ENCODE measurements around the gene NFIC.
"Not testable (repeated sequence)": the region's sequence is repeated elsewhere in the genome, so short reads cannot be mapped to it uniquely, and the experiment has no call there.

NFIC gene

GRCh38 chr19:3501780-3502179 lies 135.4 kb downstream of the NFIC start:
- Histone ChIP-seq H3K9me3 (ENCODE audit: insufficient read depth, low read length) (no peaks in the 10 kb centered on the region), H3K9ac (ENCODE audit: insufficient read length, low read depth) (no peak overlapping the region), H3K4me3 (ENCODE audit: insufficient read length, low read depth) (no peak overlapping the region), H3K27me3 (ENCODE audit: insufficient read depth, insufficient read length) (no peaks in the 10 kb centered on the region), H3K4me1 (ENCODE audit: insufficient read depth, insufficient read length) (peaks cover 2% of the 10 kb centered on the region), H3K36me3 (ENCODE audit: insufficient read depth, insufficient read length, low read length) (peaks cover 25% of the 10 kb centered on the region)
- DNase-seq (ENCODE audit: low read depth, low spot score) = no peak
- TF ChIP-seq ZNF274 (IDR thresholded peaks at IDR 0.05; ENCODE audit: low read depth, low read length) = no peak
- TF ChIP-seq SUZ12 (IDR thresholded peaks at IDR 0.05; ENCODE audit: extremely low read depth, insufficient read depth, insufficient read length) = no peak
- no peak for TF ChIP-seq YY1 (IDR thresholded peaks at IDR 0.05; ENCODE audit: insufficient read depth, insufficient read length)

GRCh38 chr19:3503036-3503572 lies 136.7 kb downstream of the NFIC start:
- H3K9me3 ChIP-seq (ENCODE audit: insufficient read depth, low read length) = no peaks in the 10 kb centered on the region
- no peak for DNase-seq (ENCODE audit: low read depth, low spot score)
- no peaks in the 10 kb centered on the region for H3K4me1 ChIP-seq (ENCODE audit: insufficient read depth, insufficient read length)
- no peaks in the 10 kb centered on the region for H3K27me3 ChIP-seq (ENCODE audit: insufficient read depth, insufficient read length)
- no peak for TF ChIP-seq YY1 (IDR thresholded peaks at IDR 0.05; ENCODE audit: insufficient read depth, insufficient read length)
- TF ChIP-seq ZNF274 (IDR thresholded peaks at IDR 0.05; ENCODE audit: low read depth, low read length) = no peak
- no peak for TF ChIP-seq SUZ12 (IDR thresholded peaks at IDR 0.05; ENCODE audit: extremely low read depth, insufficient read depth, insufficient read length)
- H3K36me3 ChIP-seq (ENCODE audit: insufficient read depth, insufficient read length, low read length) = peaks cover 13% of the 10 kb centered on the region
- H3K9ac ChIP-seq (ENCODE audit: insufficient read length, low read depth) = no peak overlapping the region
- no peak overlapping the region for H3K4me3 ChIP-seq (ENCODE audit: insufficient read length, low read depth)

GRCh38 chr19:3504735-3505134 lies 138.4 kb downstream of the NFIC start:
- Histone ChIP-seq H3K4me1 (ENCODE audit: insufficient read depth, insufficient read length) (peaks cover 6% of the 10 kb centered on the region), H3K9ac (ENCODE audit: insufficient read length, low read depth) (no peak overlapping the region)
- DNase-seq (ENCODE audit: low read depth, low spot score) = no peak

GRCh38 chr19:3505598-3506383 lies 139.4 kb downstream of the NFIC start, which contains the start of gene FZR1:
Gene FZR1, plus strand, starts transcription at chr19:3506311. Its CDS starts 16,679 bp downstream, at chr19:3522990.
- Histone ChIP-seq H3K4me3 (ENCODE audit: insufficient read length, low read depth) (peak within 1 kb of the TSS; percentile 64), H3K9ac (ENCODE audit: insufficient read length, low read depth) (peak within 1 kb of the TSS; percentile 95), H3K36me3 (ENCODE audit: insufficient read depth, insufficient read length, low read length) (peaks cover 27% of the 10 kb centered on the region), H3K27me3 (ENCODE audit: insufficient read depth, insufficient read length) (no peaks in the 10 kb centered on the region), H3K4me1 (ENCODE audit: insufficient read depth, insufficient read length) (peaks cover 14% of the 10 kb centered on the region), H3K9me3 (ENCODE audit: insufficient read depth, low read length) (no peaks in the 10 kb centered on the region)
- DNase-seq (ENCODE audit: low read depth, low spot score) = peak; percentile 93
- TF ChIP-seq YY1 (IDR thresholded peaks at IDR 0.05; ENCODE audit: insufficient read depth, insufficient read length) = no peak
- TF ChIP-seq SUZ12 (IDR thresholded peaks at IDR 0.05; ENCODE audit: extremely low read depth, insufficient read depth, insufficient read length) = no peak
- no peak for TF ChIP-seq ZNF274 (IDR thresholded peaks at IDR 0.05; ENCODE audit: low read depth, low read length)

More at GRCh38 chr19:3504735-3505134, 138.4 kb downstream of the NFIC start:
- H3K27me3 ChIP-seq (ENCODE audit: insufficient read depth, insufficient read length) = no peaks in the 10 kb centered on the region
- no peak overlapping the region for H3K4me3 ChIP-seq (ENCODE audit: insufficient read length, low read depth)
- TF ChIP-seq ZNF274 (IDR thresholded peaks at IDR 0.05; ENCODE audit: low read depth, low read length) (no peak), SUZ12 (IDR thresholded peaks at IDR 0.05; ENCODE audit: extremely low read depth, insufficient read depth, insufficient read length) (no peak), YY1 (IDR thresholded peaks at IDR 0.05; ENCODE audit: insufficient read depth, insufficient read length) (no peak)
- H3K9me3 ChIP-seq (ENCODE audit: insufficient read depth, low read length) = no peaks in the 10 kb centered on the region
- H3K36me3 ChIP-seq (ENCODE audit: insufficient read depth, insufficient read length, low read length) = peaks cover 16% of the 10 kb centered on the region

GRCh38 chr19:3506384-3507340 lies 140.3 kb downstream of the NFIC start:
- Histone ChIP-seq H3K4me1 (ENCODE audit: insufficient read depth, insufficient read length) (peaks cover 16% of the 10 kb centered on the region), H3K27me3 (ENCODE audit: insufficient read depth, insufficient read length) (no peaks in the 10 kb centered on the region), H3K9ac (ENCODE audit: insufficient read length, low read depth) (peak overlapping the region; percentile 95), H3K9me3 (ENCODE audit: insufficient read depth, low read length) (no peaks in the 10 kb centered on the region), H3K4me3 (ENCODE audit: insufficient read length, low read depth) (peak overlapping the region; percentile 64), H3K36me3 (ENCODE audit: insufficient read depth, insufficient read length, low read length) (peaks cover 35% of the 10 kb centered on the region)
- DNase-seq (ENCODE audit: low read depth, low spot score) = no peak
- TF ChIP-seq ZNF274 (IDR thresholded peaks at IDR 0.05; ENCODE audit: low read depth, low read length) (no peak), YY1 (IDR thresholded peaks at IDR 0.05; ENCODE audit: insufficient read depth, insufficient read length) (no peak)

- H3K36me3 ChIP-seq (ENCODE audit: insufficient read depth, insufficient read length, low read length) = peaks cover 44% of the 10 kb centered on the region
- no peaks in the 10 kb centered on the region for H3K27me3 ChIP-seq (ENCODE audit: insufficient read depth, insufficient read length)
- no peak for TF ChIP-seq SUZ12 (IDR thresholded peaks at IDR 0.05; ENCODE audit: extremely low read depth, insufficient read depth, insufficient read length)
- no peak for TF ChIP-seq ZNF274 (IDR thresholded peaks at IDR 0.05; ENCODE audit: low read depth, low read length)
- no peak for TF ChIP-seq YY1 (IDR thresholded peaks at IDR 0.05; ENCODE audit: insufficient read depth, insufficient read length)
- peak overlapping the region; percentile 95 for H3K9ac ChIP-seq (ENCODE audit: insufficient read length, low read depth)
- no peak for DNase-seq (ENCODE audit: low read depth, low spot score)
- H3K9me3 ChIP-seq (ENCODE audit: insufficient read depth, low read length) = no peaks in the 10 kb centered on the region
- peaks cover 21% of the 10 kb centered on the region for H3K4me1 ChIP-seq (ENCODE audit: insufficient read depth, insufficient read length)
- H3K4me3 ChIP-seq (ENCODE audit: insufficient read length, low read depth) = peak overlapping the region; percentile 64
Observed at GRCh38 chr19:3507371-3508120, 141.2 kb downstream of the NFIC start.

GRCh38 chr19:3508121-3508661 lies 141.8 kb downstream of the NFIC start:
- DNase-seq (ENCODE audit: low read depth, low spot score); H3K27me3 ChIP-seq (ENCODE audit: insufficient read depth, insufficient read length); H3K4me3 ChIP-seq (ENCODE audit: insufficient read length, low read depth); H3K9me3 ChIP-seq (ENCODE audit: insufficient read depth, low read length): not testable (repeated sequence)
- Histone ChIP-seq H3K36me3 (ENCODE audit: insufficient read depth, insufficient read length, low read length) (peaks cover 51% of the 10 kb centered on the region), H3K9ac (ENCODE audit: insufficient read length, low read depth) (peak overlapping the region; percentile 46), H3K4me1 (ENCODE audit: insufficient read depth, insufficient read length) (peaks cover 23% of the 10 kb centered on the region)
